Loucy (cell line): Measurements from ENCODE around the gene GALNT7.

Source experiments
- H2AFZ ChIP-seq: fragments of 200-600 bp; sonication (generic); 2 replicates; pipeline ENCODE4 v1.6.0; 2016; ENCODE audit warnings: antibody characterized with exemption, mild to moderate bottlenecking, low read length, moderate library complexity
- H3F3A ChIP-seq: fragments of 200-600 bp; 2 replicates; pipeline ENCODE4 v1.6.0; 2016; ENCODE audit warnings: antibody characterized with exemption, low read depth, mild to moderate bottlenecking
- H3K27me3 ChIP-seq: fragments of 200-600 bp; sonication (generic); 2 replicates; pipeline ENCODE4 v1.6.1; 2014; ENCODE audit warnings: low read length, mild to moderate bottlenecking; ENCODE audit not compliant: insufficient read depth, poor library complexity, severe bottlenecking
- H3K36me3 ChIP-seq: fragments of 200-600 bp; sonication (generic); 2 replicates; pipeline ENCODE4 v1.6.1; 2016; ENCODE audit warnings: low read length; ENCODE audit not compliant: insufficient read depth
- H3K4me1 ChIP-seq: fragments of 200-600 bp; sonication (generic); 2 replicates; pipeline ENCODE4 v1.5.1; 2014; ENCODE audit warnings: low read length, mild to moderate bottlenecking; ENCODE audit not compliant: insufficient read depth, poor library complexity, severe bottlenecking
- H3K4me2 ChIP-seq: fragments of 200-600 bp; sonication (generic); 2 replicates; pipeline ENCODE4 v1.6.0; 2014; ENCODE audit warnings: antibody characterized with exemption, low read length, low read depth, mild to moderate bottlenecking; ENCODE audit not compliant: poor library complexity, severe bottlenecking
- H3K4me3 ChIP-seq: fragments of 200-600 bp; sonication (generic); 2 replicates; pipeline ENCODE4 v1.5.1; 2014; ENCODE audit warnings: low read length, mild to moderate bottlenecking, mixed read lengths; ENCODE audit not compliant: poor library complexity, severe bottlenecking
- H3K79me2 ChIP-seq: fragments of 200-600 bp; sonication (generic); 2 replicates; pipeline ENCODE4 v1.6.1; 2014; ENCODE audit warnings: low read length; ENCODE audit not compliant: insufficient read depth
- H3K9ac ChIP-seq: fragments of 200-600 bp; sonication (generic); 2 replicates; pipeline ENCODE4 v1.6.0; 2014; ENCODE audit warnings: mild to moderate bottlenecking, low read depth, low read length, moderate library complexity; ENCODE audit not compliant: poor library complexity, severe bottlenecking
- H3K9me2 ChIP-seq: fragments of 200-600 bp; sonication (generic); replicated peaks from 2 replicates; pipeline ENCODE4 v1.6.1; 2016; ENCODE audit warnings: low read depth, low read length, mixed read lengths
- H3K9me3 ChIP-seq: fragments of 200-600 bp; sonication (generic); 2 replicates; pipeline ENCODE4 v1.6.1; 2014; ENCODE audit warnings: mild to moderate bottlenecking, antibody characterized with exemption, low read length, low read depth; ENCODE audit not compliant: insufficient read depth
- H4K20me1 ChIP-seq: fragments of 200-600 bp; sonication (generic); 2 replicates; pipeline ENCODE4 v1.6.0; 2014; ENCODE audit warnings: antibody characterized with exemption, low read length, mild to moderate bottlenecking; ENCODE audit not compliant: insufficient read depth, poor library complexity, severe bottlenecking
- CTCF ChIP-seq: fragments of 200-600 bp; sonication (generic); conservative IDR thresholded peaks from 2 replicates; pipeline ENCODE4 v1.5.1; 2014; ENCODE audit warnings: mild to moderate bottlenecking, antibody characterized with exemption, low read length
- EZH2phosphoT487 ChIP-seq: fragments of 200-600 bp; IDR thresholded peaks from 2 replicates; pipeline ENCODE4 v1.6.1; 2018; ENCODE audit warnings: antibody characterized with exemption, mild to moderate bottlenecking, moderate library complexity, borderline replicate concordance

Gene GALNT7

GRCh38 chr4:173247321-173247720 is 78.7 kb downstream of the GALNT7 start:
- H3K9me2 ChIP-seq: no peaks in the 10 kb centered on the region
- peaks cover 22% of the 10 kb centered on the region; the same call in 1 of the 2 replicates for H3K36me3 ChIP-seq
- peaks cover 59% of the 10 kb centered on the region for H4K20me1 ChIP-seq
- TF ChIP-seq CTCF (no peak), EZH2phosphoT487 (no peak)
- H3K9ac ChIP-seq: no peak overlapping the region
- no peaks in the 10 kb centered on the region for H3K9me3 ChIP-seq
- H3K27me3 ChIP-seq: no peaks in the 10 kb centered on the region
- peaks cover 7% of the 10 kb centered on the region; the same call in 1 of the 2 replicates for H3F3A ChIP-seq
- no peak overlapping the region for H2AFZ ChIP-seq
- H3K4me3 ChIP-seq: no peak overlapping the region
- H3K4me2 ChIP-seq: no peak overlapping the region
- peaks cover 56% of the 10 kb centered on the region for H3K4me1 ChIP-seq
- H3K79me2 ChIP-seq: peaks cover 93% of the 10 kb centered on the region

- H3K36me3 ChIP-seq: peaks cover 29% of the 10 kb centered on the region; the same call in 1 of the 2 replicates
- H3K79me2 ChIP-seq: peaks cover 90% of the 10 kb centered on the region
- peaks cover 10% of the 10 kb centered on the region; the same call in 1 of the 2 replicates for H3F3A ChIP-seq
- no peaks in the 10 kb centered on the region for H3K27me3 ChIP-seq
- no peak overlapping the region for H3K4me3 ChIP-seq
- H2AFZ ChIP-seq: no peak overlapping the region
- H4K20me1 ChIP-seq: peaks cover 56% of the 10 kb centered on the region
- no peak overlapping the region for H3K9ac ChIP-seq
- H3K9me2 ChIP-seq: no peaks in the 10 kb centered on the region
- H3K4me2 ChIP-seq: no peak overlapping the region
- TF ChIP-seq EZH2phosphoT487 (no peak), CTCF (no peak)
- no peaks in the 10 kb centered on the region for H3K9me3 ChIP-seq
- peaks cover 54% of the 10 kb centered on the region for H3K4me1 ChIP-seq
Measured at GRCh38 chr4:173248690-173249089, 80.1 kb downstream of the GALNT7 start.

GRCh38 chr4:173252024-173252935 is 83.7 kb downstream of the GALNT7 start:
- TF ChIP-seq EZH2phosphoT487 (no peak), CTCF (no peak)
- H3F3A ChIP-seq: peaks cover 10% of the 10 kb centered on the region; the same call in 1 of the 2 replicates
- H3K36me3 ChIP-seq: peaks cover 36% of the 10 kb centered on the region; the same call in 1 of the 2 replicates
- no peaks in the 10 kb centered on the region for H3K9me2 ChIP-seq
- peak overlapping the region; percentile 65 for H3K4me2 ChIP-seq
- H3K9ac ChIP-seq: peak overlapping the region; percentile 34
- H3K4me3 ChIP-seq: peak overlapping the region; percentile 34
- no peak overlapping the region for H2AFZ ChIP-seq
- no peaks in the 10 kb centered on the region for H3K27me3 ChIP-seq
- H3K4me1 ChIP-seq: peaks cover 53% of the 10 kb centered on the region
- H3K9me3 ChIP-seq: no peaks in the 10 kb centered on the region
- peaks cover 88% of the 10 kb centered on the region for H3K79me2 ChIP-seq
- peaks cover 70% of the 10 kb centered on the region for H4K20me1 ChIP-seq
